ENCODE measurements around the gene DDX1.
"Not testable (repeated sequence)": the region's sequence is repeated elsewhere in the genome, so short reads cannot be mapped to it uniquely, and the experiment has no call there.

The DDX1 gene

DNA sequence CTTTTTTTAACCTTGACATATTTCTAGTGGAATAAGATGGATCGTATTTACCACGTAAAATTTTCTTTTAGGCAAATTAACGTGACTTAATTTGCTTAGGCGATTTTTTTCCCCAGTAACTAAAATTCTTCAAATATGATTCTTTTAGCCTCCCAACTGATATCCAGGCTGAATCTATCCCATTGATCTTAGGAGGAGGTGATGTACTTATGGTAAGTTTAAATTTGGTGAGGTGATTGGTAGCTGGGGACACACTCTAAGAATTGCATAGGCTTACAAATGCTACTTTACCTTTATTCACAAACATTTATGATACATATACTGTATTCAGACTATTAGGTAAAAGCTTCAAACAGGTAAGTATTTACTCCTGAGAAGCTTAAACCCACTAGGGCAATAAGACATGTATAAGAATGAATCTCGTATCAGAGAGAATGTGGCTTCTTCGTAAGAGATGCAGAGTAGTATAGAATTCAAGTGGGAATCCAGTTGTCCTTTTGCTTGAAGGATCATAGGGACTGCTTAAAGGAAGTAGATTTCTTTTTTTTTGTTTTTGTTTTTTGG is 3.8 kb downstream of the DDX1 start:
- no peak for DNase-seq (ENCODE audit: low spot score)

DNA sequence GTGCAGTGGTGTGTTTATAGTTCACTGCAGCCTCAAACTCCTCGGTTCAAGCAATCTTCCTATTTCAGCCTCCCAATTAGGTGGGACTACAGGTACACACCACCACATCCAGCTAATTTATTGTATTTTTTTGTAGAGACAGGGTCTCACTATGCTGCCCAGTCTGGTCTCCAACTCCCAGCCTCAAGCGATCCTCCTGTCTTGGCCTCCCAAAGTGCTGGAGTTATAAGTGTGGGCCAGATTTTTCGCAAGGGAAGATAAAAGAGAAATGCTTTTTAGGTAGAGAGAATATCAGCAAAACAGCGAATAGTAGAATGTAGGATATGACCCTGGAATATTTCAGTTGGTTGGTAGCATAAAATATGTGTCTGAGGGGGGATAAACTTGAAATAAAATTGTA is 4.3 kb downstream of the DDX1 start:
- no peak for DNase-seq (ENCODE audit: low spot score)

DNA sequence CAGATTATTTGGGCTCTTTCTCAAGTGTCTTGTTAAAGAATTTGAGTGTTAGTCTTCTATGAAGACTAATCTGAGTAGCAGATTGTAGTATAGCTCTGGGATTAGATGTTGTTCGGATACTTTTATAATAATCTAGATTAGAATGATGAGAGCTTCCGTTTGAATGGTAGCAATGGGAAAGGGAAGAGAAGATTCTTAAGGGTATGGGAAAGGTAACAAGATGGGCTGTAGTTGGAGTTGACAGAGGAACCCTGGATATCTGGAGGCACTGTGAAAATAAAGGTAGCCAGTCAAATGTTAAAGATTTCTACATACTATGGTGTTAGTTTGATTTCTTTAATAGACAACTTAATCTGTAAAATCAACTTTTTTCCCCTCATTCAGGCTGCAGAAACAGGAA is 4.7 kb downstream of the DDX1 start:
- DNase-seq (ENCODE audit: low spot score): no peak

DNA sequence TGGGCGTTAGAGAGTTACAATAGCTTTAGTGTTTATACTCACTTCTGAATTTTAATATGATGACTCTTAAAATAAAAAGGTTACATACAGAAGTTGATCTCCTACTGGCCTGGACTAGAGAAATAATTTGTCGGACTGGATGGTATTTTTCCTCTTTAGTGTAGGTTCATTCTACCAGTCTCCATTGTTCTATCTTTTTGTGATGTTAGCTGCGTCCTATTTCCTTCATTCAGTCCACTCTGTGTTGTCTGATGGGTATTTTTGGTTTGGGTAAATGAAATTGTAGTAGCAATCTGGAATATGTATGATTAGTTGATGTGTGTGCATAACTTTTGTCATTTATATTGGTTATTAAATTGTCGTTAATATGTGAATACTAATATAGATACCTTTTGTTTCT is 5.3 kb downstream of the DDX1 start:
- DNase-seq (ENCODE audit: low spot score): no peak

- DNase-seq (ENCODE audit: low spot score): no peak
Observed at GRCh38 chr2:15599994-15600393, 8.3 kb downstream of the DDX1 start.

GRCh38 chr2:15601681-15602080 is 10.0 kb downstream of the DDX1 start:
- DNase-seq (ENCODE audit: low spot score): no peak

DNA sequence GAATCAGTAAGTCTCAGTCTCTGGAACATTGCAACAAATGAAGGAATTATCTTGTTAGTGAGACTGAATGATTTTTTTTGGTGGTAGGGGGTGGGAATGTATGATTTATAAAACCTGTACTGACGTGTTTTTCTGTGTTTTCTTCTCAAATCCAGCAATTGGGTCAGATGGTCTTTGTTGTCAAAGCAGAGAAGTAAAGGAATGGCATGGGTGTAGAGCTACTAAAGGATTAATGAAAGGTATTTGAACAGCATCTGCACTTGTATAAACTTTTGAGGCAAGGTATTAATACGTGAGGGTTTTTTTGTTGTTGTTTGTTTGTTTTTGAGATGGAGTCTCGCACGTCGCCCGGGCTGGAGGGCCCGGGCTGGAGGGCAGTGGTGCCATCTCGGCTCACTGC is 10.7 kb downstream of the DDX1 start:
- DNase-seq (ENCODE audit: low spot score): no peak

- DNase-seq (ENCODE audit: low spot score): no peak
Observed at GRCh38 chr2:15603044-15603765, 11.5 kb downstream of the DDX1 start.

- DNase-seq (ENCODE audit: low spot score): no peak
Observed at GRCh38 chr2:15603948-15604347, 12.3 kb downstream of the DDX1 start.

- DNase-seq (ENCODE audit: low spot score): no peak
Observed at GRCh38 chr2:15605721-15606120, 14.1 kb downstream of the DDX1 start.

GRCh38 chr2:15606481-15607441 is 15.1 kb downstream of the DDX1 start:
- no peak for DNase-seq (ENCODE audit: low spot score)

DNA sequence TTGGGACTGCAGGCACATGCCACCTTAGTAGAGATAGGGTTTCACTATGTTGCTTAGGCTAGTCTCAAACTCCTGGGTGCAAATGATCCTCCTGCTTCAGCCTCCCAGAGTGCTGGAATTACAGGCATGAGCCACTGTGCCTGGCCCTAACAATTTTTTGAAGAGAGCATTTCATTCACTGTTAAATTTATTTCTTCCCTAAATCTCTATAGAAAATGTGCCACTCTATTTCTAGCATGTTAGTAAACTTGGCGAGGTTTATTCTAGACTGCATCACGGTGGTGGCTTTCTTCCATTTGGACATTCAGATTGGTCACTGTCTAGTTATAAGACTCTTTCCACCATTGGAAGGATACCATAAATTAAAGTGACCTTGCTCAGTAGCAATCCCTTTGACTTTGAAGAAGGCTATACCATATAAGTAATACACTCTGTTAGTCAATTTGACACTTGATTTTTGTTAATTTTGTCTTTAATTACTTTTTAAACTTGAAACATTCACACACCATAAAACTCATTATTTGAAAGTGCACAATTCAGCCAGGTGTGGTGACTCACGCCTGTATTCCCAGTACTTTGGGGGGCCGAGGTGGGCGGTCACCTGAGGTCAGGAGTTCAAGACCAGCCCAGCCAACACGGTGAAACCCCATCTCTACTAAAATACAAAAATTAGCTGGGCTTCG is 16.2 kb downstream of the DDX1 start:
- DNase-seq (ENCODE audit: low spot score): no peak

DNA sequence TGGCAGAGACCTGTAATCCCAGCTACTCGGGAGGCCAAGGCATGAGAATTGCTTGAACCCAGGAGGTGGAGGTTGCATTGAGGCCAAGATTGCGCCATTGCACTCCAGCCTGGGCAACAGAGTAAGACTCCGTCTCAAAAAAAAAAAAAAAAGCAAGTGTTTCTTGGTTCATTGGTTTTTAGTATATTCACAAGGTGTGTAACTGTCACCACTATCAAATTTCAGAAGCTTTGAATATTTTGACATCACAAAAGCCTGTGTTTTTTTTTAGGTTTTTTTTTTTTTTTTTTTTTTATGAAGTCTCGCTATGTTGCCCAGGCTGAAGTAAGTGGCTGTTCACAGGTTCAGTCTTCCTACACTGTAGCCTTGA is 16.7 kb downstream of the DDX1 start:
- no peak for DNase-seq (ENCODE audit: low spot score)

DNA sequence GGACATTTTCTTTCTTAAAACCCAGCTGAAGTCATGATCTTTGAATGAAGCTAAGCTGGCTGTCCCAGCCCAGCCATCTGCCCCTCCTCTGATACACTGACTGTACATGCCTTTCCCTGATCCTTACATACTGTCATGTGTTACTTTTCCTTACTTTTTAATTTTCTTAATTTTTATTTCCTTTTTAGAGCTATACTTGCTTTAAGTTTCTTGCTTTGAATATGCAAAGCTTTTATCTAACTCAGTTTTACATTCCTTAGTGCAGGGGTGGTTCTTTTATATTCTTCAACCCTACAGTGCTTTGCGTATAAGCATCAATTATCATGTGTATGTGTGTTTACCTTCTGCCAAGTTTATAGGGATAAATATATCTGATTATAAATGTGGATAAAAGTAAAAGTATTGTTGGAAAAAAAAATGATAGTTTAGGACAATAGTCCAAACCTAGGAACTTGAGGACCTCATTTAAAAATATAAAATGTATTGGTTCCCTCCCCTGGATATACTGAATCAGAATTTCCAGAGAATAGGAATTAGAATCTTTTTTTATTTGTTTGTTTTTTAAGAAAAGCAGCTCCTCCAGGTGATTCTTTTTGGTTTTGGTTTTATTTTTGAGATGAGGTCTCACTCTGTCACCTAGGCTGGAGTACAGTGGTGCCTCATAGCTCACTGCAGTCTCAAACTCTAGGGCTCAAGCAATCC is 17.8 kb downstream of the DDX1 start:
- no peak for DNase-seq (ENCODE audit: low spot score)

DNA sequence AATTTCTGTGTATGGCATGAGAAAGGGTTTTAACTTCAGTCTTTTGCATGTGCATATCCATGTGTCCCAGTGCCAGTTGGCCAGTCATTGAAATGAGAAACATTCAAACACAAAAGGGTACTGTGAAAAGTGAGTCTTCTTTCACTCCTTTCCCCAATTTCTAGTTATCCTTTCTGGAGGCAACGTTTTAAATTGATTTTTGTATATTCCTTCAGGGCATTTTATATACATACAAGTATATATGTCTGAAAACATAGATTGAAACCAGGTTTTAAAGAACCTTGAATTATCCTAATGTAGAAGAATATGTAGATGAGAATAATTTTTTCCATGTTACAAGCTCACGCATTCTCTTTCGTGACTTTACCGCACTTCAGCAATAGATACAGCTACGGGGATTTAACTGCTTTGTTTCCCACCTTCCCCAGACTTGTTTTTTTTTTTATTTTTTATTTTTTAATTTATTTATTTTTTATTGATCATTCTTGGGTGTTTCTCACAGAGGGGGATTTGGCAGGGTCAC is 18.8 kb downstream of the DDX1 start:
- DNase-seq (ENCODE audit: low spot score): no peak

DNA sequence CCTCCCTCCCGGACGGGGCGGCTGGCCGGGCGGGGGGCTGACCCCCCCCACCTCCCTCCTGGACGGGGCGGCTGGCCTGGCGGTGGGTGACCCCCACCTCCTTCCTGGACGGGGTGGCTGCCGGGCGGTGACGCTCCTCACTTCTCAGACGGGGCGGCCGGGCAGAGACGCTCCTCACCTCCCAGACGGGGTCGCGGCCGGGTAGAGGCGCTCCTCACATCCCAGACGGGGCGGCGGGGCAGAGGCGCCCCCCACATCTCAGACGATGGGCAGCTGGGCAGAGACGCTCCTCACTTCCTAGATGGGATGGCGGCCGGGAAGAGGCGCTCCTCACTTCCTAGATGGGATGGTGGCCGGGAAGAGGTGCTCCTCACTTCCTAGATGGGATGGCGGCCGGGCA is 20.4 kb downstream of the DDX1 start:
- DNase-seq (ENCODE audit: low spot score): not testable (repeated sequence)

GRCh38 chr2:15613736-15614429 is 22.2 kb downstream of the DDX1 start:
- DNase-seq (ENCODE audit: low spot score): no peak

- no peak for DNase-seq (ENCODE audit: low spot score)
Observed at GRCh38 chr2:15614545-15615300, 23.1 kb downstream of the DDX1 start.

- no peak for DNase-seq (ENCODE audit: low spot score)
Observed at GRCh38 chr2:15615301-15615920, 23.7 kb downstream of the DDX1 start.

GRCh38 chr2:15616429-15616828 is 24.8 kb downstream of the DDX1 start:
- DNase-seq (ENCODE audit: low spot score): no peak

Data from CD4-positive, alpha-beta T cell treated with Interleukin-15 for 4 hours (primary cell).